ENCODE data around the gene KY.

The KY gene, protein sequence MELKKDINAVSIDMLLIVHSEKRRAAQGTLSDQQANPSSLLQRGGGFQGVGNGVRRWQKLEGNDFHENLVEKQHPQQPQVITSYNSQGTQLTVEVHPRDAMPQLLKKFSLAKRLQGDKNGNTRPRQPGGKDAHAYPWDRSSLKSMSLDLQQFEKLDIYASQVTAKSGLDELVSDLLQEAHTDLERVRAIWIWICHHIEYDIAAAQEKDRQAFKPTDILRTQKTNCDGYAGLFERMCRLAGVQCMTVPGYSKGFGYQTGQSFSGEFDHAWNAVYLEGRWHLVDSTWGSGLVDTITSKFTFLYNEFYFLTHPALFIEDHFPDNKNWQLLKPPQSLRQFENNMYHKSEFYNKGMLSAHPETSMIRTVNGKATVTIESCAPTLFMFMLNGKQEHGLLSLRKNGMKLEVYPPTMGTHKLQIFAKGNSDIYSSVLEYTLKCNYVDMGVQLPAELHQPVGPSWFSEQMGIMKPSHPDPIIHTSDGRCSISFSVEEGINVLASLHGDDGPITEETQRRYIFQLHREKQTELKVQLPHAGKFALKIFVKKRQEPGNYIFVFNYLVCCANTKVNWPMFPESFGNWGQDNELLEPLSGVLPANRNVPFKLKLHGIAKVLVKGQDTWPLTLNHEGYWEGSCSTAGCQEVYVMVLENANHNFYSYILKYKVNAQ

DNA sequence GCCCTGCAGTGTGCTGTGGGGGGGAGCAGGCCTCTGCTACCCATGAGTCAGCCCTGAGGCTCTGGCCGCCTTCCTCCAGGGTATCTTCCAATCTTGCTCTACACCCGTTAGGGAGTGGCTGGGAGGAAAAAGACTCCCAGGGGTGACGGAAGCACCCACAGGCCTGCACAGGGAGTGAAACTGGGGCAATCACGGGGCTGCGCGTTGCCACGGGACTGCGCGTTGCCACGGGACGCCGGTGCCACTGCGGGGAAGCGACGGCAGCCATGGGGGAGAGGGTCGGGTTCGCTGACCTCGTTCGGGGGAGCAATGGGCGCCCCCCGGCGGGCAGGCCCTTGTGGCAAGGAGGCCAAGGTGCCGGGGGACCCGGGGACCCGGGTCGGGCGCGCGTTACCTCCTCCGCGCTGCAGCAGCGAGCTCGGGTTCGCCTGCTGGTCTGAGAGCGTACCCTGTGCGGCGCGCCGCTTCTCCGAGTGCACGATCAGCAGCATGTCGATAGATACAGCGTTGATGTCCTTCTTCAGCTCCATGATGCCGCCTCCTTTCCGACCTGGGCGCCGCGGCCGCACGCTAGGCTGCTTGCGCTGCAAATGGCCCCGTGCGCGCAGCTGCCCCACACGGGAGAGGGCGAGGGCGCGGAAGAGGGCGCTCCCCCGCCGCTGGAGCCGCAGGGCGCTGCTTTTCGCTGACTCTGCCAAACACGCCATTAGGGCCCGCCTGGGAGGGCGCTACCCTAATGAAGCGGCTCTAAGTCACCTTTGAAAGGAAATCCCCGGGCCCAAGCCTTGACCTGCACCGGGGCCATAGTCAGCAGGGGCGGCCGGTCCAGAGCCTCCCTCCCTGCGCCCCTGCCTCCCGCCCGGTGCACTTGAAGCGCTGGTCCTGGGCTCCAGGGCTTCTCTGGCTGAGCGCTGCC, at the start of gene KY:
Gene KY (minus strand): TSS at position 592 of the 916 bp plus-strand sequence. CDS start 62 bp downstream, at position 530.
- DNase-seq (ENCODE audit: low spot score), result peak; percentile 46
- FAIRE-seq, result no peak

GRCh38 chr3:134699721-134700120, 48.9 kb upstream of the KY start:
- FAIRE-seq (no peak), DNase-seq (ENCODE audit: low spot score) (no peak)

GRCh38 chr3:134699141-134699711, 48.4 kb upstream of the KY start:
- DNase-seq (ENCODE audit: low spot score) (no peak), FAIRE-seq (no peak)

DNA sequence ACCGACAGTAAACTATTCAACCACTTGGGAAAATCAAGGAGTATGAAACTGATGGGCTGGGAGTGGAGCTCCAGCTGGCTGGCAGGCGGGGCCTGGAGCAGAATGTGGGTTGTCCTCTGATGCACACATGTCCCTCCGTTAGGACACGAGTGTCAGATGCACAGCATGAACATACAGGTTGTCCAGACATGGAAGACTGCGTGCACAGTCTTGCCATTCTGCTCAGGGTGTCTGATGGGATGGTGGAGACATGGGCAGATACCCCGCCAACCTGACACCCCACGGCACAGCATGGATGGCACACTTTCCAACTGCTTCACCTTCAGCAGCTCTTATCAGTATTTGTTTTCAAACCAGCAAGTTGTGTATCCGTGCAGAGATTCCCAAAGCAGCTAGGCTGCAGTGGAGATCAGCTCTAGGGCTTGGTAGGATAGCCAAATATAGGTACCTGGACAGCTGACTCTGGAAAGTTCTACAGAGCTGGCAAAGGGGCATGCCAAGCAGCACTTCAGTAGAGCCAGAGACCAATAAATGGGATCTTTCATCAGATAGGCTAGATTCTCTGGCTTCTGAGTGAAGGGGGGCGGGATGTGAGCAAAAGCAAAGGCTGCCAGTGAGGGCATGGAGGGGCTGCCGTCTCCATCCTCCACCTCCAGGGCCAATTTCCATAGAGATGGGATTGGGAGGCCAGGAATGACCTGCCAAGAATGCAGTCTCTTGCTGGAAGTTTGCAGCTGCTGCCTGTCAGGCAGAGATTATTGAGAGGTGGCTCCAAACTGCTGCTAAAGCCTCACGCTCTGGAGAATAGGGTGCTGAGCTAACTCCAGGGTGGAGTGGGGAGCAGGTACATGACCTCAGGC, 47.2 kb upstream of the KY start:
- no peak for DNase-seq (ENCODE audit: low spot score)
- FAIRE-seq, result no peak

DNA sequence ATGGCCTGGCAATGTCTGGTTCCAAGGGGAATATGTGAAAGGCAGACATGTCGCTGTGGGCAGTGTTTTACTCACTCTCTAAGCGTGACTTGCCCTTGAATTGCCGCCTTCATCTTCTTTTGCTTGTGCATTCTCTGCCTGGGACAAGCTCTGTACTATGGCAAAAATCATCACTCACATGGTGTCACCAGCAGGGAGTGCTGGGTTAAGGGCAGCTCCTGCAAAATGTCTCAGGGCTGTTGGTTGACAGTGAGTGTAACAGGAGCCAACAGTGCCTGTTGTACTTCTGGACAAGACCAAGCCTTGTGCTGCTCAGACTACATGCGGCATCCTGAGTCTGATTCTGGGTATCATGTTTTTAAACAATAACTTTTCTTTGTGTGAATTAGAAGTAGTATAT, 45.3 kb upstream of the KY start:
- FAIRE-seq (no peak), DNase-seq (ENCODE audit: low spot score) (no peak)

- DNase-seq (ENCODE audit: low spot score), result no peak
- no peak for FAIRE-seq
These were observed 44.2 kb upstream of the KY start for GRCh38 chr3:134694946-134695543.

DNA sequence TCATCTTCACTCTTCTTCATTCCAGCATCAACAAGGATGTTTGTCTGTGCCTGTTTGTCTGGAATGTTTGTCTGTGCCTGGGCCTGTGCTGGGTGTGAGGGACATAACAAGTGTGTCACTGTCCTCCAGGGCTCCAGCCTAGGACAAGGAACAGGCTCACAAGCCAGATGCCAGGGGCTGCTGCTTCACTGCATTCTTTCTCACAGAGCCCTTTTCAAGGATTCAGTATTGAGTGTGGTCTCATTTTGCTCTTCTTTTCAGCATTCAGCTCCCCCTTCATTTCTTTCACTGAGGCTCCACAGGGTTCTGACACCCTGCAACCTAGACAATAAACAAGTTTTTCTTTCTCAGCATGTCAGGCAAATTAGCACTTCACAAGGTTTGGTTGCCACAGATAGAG, 43.6 kb upstream of the KY start:
- FAIRE-seq, result no peak
- no peak for DNase-seq (ENCODE audit: low spot score)

DNA sequence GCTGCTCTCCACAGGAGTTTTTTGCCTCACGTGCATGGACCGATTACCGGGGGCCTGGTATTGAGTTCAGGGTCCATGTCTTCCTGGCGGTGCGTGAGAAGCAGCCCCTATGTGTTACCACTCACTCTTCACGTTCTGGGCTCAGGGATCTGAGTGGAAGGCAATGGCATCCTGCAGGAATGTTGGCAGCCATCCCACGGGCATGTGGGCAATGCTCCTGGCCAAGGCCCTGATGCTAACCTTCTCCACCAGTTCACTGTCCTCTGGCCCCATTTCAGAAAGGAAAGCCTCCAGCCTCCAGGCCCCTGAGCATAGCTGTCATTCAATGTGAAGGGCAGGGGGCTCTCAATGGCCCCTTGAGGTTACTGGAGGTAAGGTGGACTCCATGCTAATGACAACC, 43.0 kb upstream of the KY start:
- DNase-seq (ENCODE audit: low spot score) (no peak), FAIRE-seq (no peak)

- FAIRE-seq, result no peak
- no peak for DNase-seq (ENCODE audit: low spot score)
These were observed 42.4 kb upstream of the KY start for GRCh38 chr3:134693226-134693625.

- FAIRE-seq (no peak), DNase-seq (ENCODE audit: low spot score) (no peak)
These were observed 39.4 kb upstream of the KY start for GRCh38 chr3:134690226-134690625.

DNA sequence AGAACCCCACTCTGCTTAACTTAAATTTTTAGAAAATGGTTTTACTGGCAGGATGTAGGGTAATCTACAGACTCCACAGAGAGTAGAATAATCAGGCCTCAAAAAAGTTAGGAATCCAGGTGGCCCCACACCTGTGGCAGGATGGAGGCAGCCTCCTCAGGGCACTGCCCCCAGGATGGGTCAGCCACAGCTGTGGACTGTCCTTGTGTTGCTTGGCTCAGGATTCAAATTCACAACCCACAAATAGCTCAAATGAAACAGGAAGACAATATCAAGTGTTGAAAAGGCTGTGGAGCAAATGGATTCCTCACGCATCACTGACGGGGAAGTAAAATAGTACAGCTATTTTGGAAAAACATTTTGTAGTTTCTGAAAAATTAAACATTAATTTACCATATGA, 36.8 kb upstream of the KY start:
- FAIRE-seq, result no peak
- no peak for DNase-seq (ENCODE audit: low spot score)

DNA sequence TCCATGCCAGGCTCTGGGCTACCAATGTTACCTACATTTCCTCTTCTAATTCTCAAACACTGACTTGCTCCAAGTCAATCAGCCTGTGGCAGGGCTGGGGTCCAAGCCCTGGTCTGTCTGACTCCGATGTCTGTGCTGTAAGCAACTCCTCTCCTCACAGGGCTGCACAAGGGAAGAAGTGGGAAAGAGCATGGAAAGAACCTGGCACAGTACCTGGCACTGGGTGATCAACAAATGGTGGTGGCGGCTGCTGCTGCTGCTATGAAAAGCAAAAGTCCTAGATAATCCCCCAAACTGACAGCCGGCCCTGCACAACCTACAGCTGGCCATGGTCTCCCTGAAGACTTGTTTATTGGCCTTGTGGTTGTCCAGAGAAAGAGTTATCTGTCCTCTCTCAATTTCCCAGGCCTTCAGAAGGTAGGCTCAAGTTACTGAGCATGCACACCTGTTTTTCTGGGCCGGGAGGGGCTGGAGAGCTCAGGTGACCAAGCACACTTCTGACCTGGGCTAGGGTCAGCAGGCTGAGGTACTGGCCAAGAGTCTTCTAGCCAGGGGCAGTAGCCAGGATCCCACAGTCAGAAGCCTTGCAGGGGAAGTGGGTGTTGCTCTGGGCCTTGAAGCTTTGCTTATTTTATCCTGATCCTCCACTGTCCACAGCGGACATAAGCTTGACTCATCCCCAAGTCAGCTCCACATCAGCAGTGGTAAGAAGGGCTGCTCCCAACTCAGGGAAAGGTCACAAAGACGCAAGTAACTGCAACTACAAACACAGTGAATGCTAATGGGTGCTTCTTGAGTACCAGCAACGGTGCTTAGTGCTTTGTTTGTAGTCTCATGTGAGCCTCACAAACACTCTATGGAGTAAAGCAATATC, 35.3 kb upstream of the KY start:
- FAIRE-seq, result no peak
- no peak for DNase-seq (ENCODE audit: low spot score)

- DNase-seq (ENCODE audit: low spot score) (no peak), FAIRE-seq (no peak)
These were observed 31.5 kb upstream of the KY start for GRCh38 chr3:134682196-134682880.

GRCh38 chr3:134681522-134681900, 30.7 kb upstream of the KY start:
- FAIRE-seq (no peak), DNase-seq (ENCODE audit: low spot score) (no peak)

DNA sequence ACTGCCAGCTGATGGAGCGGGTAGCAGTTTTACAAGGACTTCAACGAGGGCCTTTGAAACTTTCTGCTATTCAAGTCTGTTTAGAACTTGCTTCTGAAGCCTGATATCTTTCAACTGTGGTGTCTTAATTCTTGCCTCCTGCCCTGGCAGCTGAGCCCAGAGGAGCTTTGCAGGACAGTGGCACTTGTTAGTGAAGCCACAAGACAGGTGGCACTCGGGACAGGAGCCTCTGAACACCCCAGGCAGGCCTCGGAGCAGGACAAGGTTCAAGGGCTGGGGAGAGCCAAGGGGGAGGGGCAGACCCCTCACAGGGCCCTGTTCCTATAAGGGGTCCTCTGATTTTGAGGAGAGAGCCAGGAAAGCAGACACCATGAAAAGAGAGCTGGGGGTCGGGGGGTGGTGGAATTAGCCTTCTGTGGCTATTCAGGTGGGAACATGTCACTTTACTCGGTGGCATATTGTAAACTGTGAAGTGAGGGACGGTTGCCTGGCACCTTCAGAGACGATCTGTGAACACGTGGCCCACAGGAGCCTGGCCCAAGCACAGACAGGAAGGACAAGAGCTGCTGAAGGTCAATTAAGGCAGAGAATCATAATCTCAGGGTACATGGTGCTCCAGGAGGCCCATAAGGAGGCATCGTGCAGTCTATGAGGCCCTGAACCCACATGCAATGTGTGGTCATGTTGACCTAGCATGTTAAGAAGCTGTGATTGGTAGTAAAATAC, 30.1 kb upstream of the KY start:
- no peak for FAIRE-seq
- no peak for DNase-seq (ENCODE audit: low spot score)

GRCh38 chr3:134677987-134678308, 27.1 kb upstream of the KY start:
- FAIRE-seq (no peak), DNase-seq (ENCODE audit: low spot score) (no peak)

DNA sequence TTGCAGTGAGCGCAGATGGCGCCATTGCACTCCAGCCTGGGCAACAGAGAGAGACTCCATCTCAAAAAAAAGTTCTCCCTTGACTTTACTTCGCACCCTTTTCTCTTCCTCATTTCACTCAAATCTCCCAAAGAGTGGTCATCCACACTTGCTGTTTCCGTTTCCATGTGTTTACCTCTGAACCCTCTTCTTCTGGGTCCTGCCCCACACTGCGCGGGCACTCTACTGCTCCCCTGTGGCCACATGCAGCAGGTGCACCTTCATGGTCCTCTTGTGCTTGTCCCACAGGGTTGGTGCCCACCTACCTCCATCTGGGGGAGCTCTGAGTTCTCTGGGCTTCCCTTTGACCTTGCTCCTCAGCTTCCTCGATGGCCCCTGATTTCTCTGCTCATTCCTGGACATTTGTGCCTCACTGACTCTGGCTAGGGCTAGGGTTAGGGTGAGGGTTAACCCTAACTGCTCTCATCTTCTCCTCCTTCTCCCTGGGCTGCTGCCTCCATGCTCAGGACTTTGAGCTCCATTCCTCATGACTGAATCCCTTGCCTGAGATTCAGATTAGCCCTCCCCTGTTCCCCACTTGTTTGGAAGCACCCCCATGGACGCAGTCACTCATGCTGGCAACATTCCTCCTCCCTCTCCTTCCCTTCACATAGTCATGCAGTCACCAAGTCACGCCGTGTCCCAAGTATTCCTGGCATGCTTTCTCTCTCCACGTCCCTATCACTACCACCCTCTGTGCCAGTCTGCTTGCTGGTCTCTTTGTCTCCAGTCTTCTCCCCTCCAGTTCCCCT, 26.6 kb upstream of the KY start:
- DNase-seq (ENCODE audit: low spot score) (peak; percentile 21), FAIRE-seq (no peak)
